WERI-Rb-1 (cell line): ENCODE data around the gene NUDT1.
A peak's percentile ranks its signal among the peaks of the same experiment; 100 is the strongest.

Source experiments
- DNase-seq: peaks from one replicate; pipeline ENCODE4 v3.0.0-alpha.2; 2020
- H3K27ac ChIP-seq: fragments of 250-450 bp; sonication (Bioruptor Pico); 2 replicates; pipeline ENCODE4 v1.5.1; 2020; ENCODE audit warnings: mild to moderate bottlenecking, moderate library complexity
- H3K27me3 ChIP-seq: fragments of 250-450 bp; sonication (Bioruptor Pico); 2 replicates; pipeline ENCODE4 v1.5.1; 2021; ENCODE audit warnings: mild to moderate bottlenecking, low read depth, moderate library complexity; ENCODE audit not compliant: insufficient read depth, severe bottlenecking
- H3K36me3 ChIP-seq: fragments of 250-450 bp; sonication (Bioruptor Pico); 2 replicates; pipeline ENCODE4 v1.5.1; 2020; ENCODE audit warnings: mild to moderate bottlenecking, moderate library complexity
- H3K4me3 ChIP-seq: 2 replicates; pipeline ENCODE4 v1.5.1; 2011; ENCODE audit warnings: low read depth, mild to moderate bottlenecking, control low read depth, low read length
- H3K9me3 ChIP-seq: fragments of 250-450 bp; sonication (Bioruptor Pico); 2 replicates; pipeline ENCODE4 v1.5.1; 2021; ENCODE audit warnings: mild to moderate bottlenecking, moderate library complexity; ENCODE audit not compliant: severe bottlenecking
- TF ChIP-seq, protein P1 (sequence below): IDR thresholded peaks from 2 replicates; pipeline ENCODE4 v1.5.1; 2011; ENCODE audit warnings: low read depth, mild to moderate bottlenecking, control low read depth, inconsistent platforms, low read length

Gene NUDT1

DNA sequence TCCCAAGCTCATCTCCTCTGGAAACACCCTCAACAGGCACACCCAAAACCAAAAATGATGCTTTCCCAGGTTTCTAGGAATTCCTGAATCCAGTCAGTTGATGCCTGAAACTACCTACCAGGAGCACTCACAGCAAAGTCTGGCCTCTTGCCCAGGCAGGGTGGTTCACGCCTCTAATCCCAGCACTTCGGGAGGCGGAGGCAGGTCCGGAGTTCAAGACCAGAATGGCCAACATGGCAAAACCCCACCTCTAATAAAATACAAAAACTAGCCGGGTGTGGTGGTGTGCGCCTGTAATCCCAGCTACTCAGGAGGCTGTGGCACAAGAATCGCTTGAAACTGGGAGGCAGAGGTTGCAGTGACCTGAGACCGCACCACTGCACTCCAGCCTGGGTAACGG is 11.1 kb upstream of the NUDT1 start:
- Histone ChIP-seq H3K36me3 (peaks cover 69% of the 10 kb centered on the region), H3K4me3 (no peak overlapping the region), H3K27ac (no peak overlapping the region), H3K27me3 (no peaks in the 10 kb centered on the region), H3K9me3 (no peaks in the 10 kb centered on the region)
- no peak for DNase-seq
- TF ChIP-seq, protein P1, sequence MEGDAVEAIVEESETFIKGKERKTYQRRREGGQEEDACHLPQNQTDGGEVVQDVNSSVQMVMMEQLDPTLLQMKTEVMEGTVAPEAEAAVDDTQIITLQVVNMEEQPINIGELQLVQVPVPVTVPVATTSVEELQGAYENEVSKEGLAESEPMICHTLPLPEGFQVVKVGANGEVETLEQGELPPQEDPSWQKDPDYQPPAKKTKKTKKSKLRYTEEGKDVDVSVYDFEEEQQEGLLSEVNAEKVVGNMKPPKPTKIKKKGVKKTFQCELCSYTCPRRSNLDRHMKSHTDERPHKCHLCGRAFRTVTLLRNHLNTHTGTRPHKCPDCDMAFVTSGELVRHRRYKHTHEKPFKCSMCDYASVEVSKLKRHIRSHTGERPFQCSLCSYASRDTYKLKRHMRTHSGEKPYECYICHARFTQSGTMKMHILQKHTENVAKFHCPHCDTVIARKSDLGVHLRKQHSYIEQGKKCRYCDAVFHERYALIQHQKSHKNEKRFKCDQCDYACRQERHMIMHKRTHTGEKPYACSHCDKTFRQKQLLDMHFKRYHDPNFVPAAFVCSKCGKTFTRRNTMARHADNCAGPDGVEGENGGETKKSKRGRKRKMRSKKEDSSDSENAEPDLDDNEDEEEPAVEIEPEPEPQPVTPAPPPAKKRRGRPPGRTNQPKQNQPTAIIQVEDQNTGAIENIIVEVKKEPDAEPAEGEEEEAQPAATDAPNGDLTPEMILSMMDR, result no peak

DNA sequence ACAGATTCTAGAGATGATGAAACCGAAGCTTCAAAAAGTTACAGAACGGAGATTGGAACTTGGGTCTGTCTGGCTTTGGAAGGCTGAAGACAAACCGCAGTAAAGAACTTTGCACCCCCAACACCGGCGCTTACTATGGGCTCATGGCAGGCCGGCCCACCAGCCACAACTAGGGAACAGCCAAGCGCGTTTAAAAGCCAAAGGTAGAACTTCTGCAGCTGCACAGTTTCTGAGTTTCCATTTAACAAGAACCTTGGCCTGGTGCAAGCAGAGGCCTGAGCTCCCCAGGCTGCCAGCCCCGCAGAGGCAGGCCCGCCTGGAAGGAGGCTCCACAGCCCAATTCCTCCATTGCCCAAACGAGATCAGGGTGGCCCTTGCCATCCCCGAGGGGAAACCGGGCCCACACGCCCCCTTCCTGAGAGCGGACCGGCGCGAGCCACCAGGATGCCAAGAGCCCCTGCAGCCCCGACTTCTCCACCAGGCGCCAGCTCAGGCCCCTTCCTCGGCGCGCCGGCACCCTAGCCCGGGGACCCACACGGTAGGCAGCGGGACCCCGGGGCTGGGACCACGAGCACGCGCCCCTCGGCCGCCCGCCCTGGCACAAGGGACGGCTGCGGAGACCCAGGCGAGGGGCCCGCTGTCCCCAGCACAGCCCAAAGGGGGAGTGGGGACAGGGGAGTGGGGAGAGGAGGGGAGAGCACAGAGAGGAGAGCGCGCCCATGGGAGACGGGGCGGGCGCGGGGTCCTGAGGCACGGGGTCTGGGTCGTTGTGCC is 9.8 kb upstream of the NUDT1 start:
- peaks cover 69% of the 10 kb centered on the region for H3K36me3 ChIP-seq
- peak overlapping the region; percentile 82 for H3K4me3 ChIP-seq
- no peaks in the 10 kb centered on the region for H3K9me3 ChIP-seq
- H3K27ac ChIP-seq, result peak overlapping the region; percentile 79
- H3K27me3 ChIP-seq, result no peaks in the 10 kb centered on the region
- peak; percentile 25 for DNase-seq
- TF ChIP-seq, protein P1, result no peak

DNA sequence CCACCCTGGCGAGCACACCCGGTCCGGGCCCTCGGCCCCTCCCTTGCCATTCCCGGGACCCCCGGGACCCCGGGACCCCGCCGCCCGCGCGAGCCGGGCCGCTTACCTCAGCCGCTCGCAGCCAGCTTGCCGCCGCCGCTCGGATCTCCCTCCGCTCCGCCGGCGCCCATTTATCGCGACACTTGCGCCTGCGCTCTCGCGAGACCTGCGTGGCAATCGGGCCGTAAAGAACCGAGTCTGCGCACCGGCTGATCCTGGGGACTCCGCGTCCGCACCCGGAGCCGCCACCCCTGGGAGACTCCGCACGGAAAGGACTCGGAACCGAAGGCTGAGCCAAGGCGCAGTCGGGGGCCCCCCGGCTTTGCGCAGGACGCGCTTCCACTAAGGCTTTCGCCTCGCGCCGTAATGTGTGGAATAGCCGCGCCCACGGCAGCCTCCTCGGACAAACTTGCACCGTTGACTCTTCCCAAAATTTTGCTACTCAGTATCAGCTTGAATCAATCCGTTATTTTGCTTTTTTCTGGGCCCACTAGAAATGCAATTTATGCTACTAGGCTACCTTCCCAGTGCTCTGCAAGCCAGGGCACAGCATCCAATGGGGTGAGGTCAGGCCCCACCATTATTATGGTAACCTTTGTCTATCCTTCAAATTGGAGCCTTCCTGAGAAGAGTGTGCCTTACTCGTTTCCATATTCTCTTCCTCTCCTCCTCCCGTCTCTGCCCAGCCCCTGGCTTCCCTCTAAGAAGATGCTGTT is 9.1 kb upstream of the NUDT1 start, which contains the start of gene MAD1L1:
Gene MAD1L1 (minus strand): TSS at position 180 of the 755 bp plus-strand sequence. CDS start 2,812 bp downstream, outside the sequence.
- Histone ChIP-seq H3K36me3 (peaks cover 69% of the 10 kb centered on the region), H3K4me3 (peak within 1 kb of the TSS; percentile 82), H3K27ac (peak within 1 kb of the TSS; percentile 79), H3K27me3 (no peaks in the 10 kb centered on the region), H3K9me3 (no peaks in the 10 kb centered on the region)
- DNase-seq, result peak; percentile 88
- TF ChIP-seq, protein P1, result no peak

DNA sequence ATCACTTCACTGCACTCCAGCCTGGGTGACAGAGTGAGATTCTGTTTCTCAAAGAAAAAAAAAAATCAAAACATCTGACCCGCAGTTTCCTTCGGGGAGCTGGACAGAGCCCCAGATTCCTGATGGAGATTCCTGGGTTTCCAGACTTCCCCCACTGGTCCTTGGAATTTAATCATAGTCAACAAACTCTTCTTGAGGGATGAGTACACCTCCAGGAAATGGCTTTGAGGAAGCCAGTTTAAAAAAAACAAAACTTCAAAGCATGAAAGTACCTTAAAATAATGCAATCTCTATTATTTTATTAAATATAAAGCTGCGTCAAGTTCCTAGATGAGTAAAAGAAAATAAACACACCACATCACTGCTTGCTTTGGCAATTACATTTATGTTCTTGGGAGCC is 8.1 kb upstream of the NUDT1 start:
- Histone ChIP-seq H3K9me3 (no peaks in the 10 kb centered on the region), H3K27ac (no peak overlapping the region), H3K36me3 (peaks cover 71% of the 10 kb centered on the region), H3K27me3 (no peaks in the 10 kb centered on the region), H3K4me3 (no peak overlapping the region)
- no peak for DNase-seq
- TF ChIP-seq, protein P1, result no peak

DNA sequence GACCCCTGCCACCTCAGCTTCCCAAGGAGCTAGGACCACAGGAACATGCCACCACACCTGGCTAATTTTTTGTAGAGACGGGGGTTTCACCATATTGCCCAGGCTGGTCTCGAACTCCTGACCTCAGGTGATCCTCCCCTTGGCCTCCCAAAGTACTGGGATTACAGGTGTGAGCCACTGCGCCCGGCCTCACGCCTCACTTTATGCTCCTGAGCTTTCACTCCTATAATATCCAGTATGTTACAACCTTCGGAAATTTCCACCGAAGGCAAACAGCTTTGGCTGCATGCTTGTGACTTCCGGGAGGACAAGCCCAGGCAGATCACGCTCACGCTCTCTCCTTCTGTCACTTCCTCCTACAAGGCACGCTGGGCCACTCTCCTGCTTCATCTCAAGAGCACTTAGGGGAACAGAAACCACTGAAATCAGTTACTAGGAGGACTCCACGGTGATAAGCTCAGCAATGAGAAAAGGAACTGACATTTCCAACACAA is 4.9 kb upstream of the NUDT1 start:
- peaks cover 70% of the 10 kb centered on the region for H3K36me3 ChIP-seq
- no peaks in the 10 kb centered on the region for H3K9me3 ChIP-seq
- H3K27ac ChIP-seq, result peak overlapping the region; percentile 37
- DNase-seq, result no peak
- H3K4me3 ChIP-seq, result no peak overlapping the region
- TF ChIP-seq, protein P1, result no peak
- no peaks in the 10 kb centered on the region for H3K27me3 ChIP-seq
